HEK293T (cell line): ENCODE data around the gene ITIH2.

Source experiments
- BHLHE40 ChIP-seq: fragments of 450-650 bp; IDR thresholded peaks from 2 replicates; pipeline ENCODE4 v1.6.1; 2016; ENCODE audit warnings: mild to moderate bottlenecking, moderate library complexity, borderline replicate concordance
- CTBP1 ChIP-seq: fragments of 450-650 bp; IDR thresholded peaks from 2 replicates; pipeline ENCODE4 v1.6.1; 2016; ENCODE audit warnings: borderline replicate concordance
- ELF4 ChIP-seq: fragments of 450-650 bp; IDR thresholded peaks from 2 replicates; pipeline ENCODE4 v1.6.1; 2017; ENCODE audit warnings: antibody characterized with exemption
- FOXA1 ChIP-seq: fragments of 450-650 bp; IDR thresholded peaks from 2 replicates; pipeline ENCODE4 v1.6.1; 2016; ENCODE audit warnings: mild to moderate bottlenecking
- FOXM1 ChIP-seq: fragments of 450-650 bp; IDR thresholded peaks from 2 replicates; pipeline ENCODE4 v1.6.1; 2017; ENCODE audit warnings: mild to moderate bottlenecking, borderline replicate concordance
- HDGF ChIP-seq: fragments of 450-650 bp; IDR thresholded peaks from 2 replicates; pipeline ENCODE4 v1.6.1; 2017; ENCODE audit warnings: antibody characterized with exemption, borderline replicate concordance
- NFRKB ChIP-seq: fragments of 450-650 bp; IDR thresholded peaks from 2 replicates; pipeline ENCODE4 v1.6.1; 2016; ENCODE audit warnings: mild to moderate bottlenecking, moderate library complexity
- SP1 ChIP-seq: fragments of 450-650 bp; IDR thresholded peaks from 2 replicates; pipeline ENCODE4 v1.6.1; 2017
- SUZ12 ChIP-seq: fragments of 450-650 bp; IDR thresholded peaks from 2 replicates; pipeline ENCODE4 v1.6.1; 2016; ENCODE audit warnings: mild to moderate bottlenecking
- TARDBP ChIP-seq: fragments of 450-650 bp; IDR thresholded peaks from 2 replicates; pipeline ENCODE4 v1.6.1; 2016
- ZNF384 ChIP-seq: fragments of 450-650 bp; IDR thresholded peaks from 2 replicates; pipeline ENCODE4 v1.6.1; 2016

GRCh38 chr10:7662522-7662921, 40.6 kb upstream of the ITIH2 start:
- TF ChIP-seq CTBP1 (no peak), FOXA1 (no peak), SUZ12 (no peak), ZNF384 (no peak), HDGF (no peak), ELF4 (no peak), FOXM1 (no peak), SP1 (no peak), BHLHE40 (no peak), NFRKB (no peak), TARDBP (no peak)
